ENCODE data around the gene UNC13B.
A peak's percentile ranks its signal among the peaks of the same experiment; 100 is the strongest.

UNC13B gene

GRCh38 chr9:35432076-35432475, 270.3 kb downstream of the UNC13B start:
- H3K4me3 ChIP-seq (ENCODE audit: low read length), result no peak overlapping the region
- DNase-seq (ENCODE audit: low read depth), result peak; percentile 10
- no peak for TF ChIP-seq CTCF (IDR thresholded peaks at IDR 0.05; ENCODE audit: insufficient read depth, low read depth, low read length, missing control alignments)

GRCh38 chr9:35436933-35437332, 275.1 kb downstream of the UNC13B start:
- no peak for TF ChIP-seq CTCF (IDR thresholded peaks at IDR 0.05; ENCODE audit: insufficient read depth, low read depth, low read length, missing control alignments)
- DNase-seq (ENCODE audit: low read depth), result no peak
- H3K4me3 ChIP-seq (ENCODE audit: low read length), result no peak overlapping the region

- TF ChIP-seq CTCF (IDR thresholded peaks at IDR 0.05; ENCODE audit: insufficient read depth, low read depth, low read length, missing control alignments), result no peak
- DNase-seq (ENCODE audit: low read depth), result no peak
- no peak overlapping the region for H3K4me3 ChIP-seq (ENCODE audit: low read length)
Measured at GRCh38 chr9:35446012-35446411, 284.2 kb downstream of the UNC13B start.

- no peak overlapping the region for H3K4me3 ChIP-seq (ENCODE audit: low read length)
- TF ChIP-seq CTCF (IDR thresholded peaks at IDR 0.05; ENCODE audit: insufficient read depth, low read depth, low read length, missing control alignments), result no peak
- no peak for DNase-seq (ENCODE audit: low read depth)
Measured at GRCh38 chr9:35448496-35448895, 286.7 kb downstream of the UNC13B start.

GRCh38 chr9:35452481-35452880, 290.7 kb downstream of the UNC13B start:
- DNase-seq (ENCODE audit: low read depth), result no peak
- peak; percentile 3 for TF ChIP-seq CTCF (IDR thresholded peaks at IDR 0.05; ENCODE audit: insufficient read depth, low read depth, low read length, missing control alignments)
- H3K4me3 ChIP-seq (ENCODE audit: low read length), result no peak overlapping the region

- no peak for TF ChIP-seq CTCF (IDR thresholded peaks at IDR 0.05; ENCODE audit: insufficient read depth, low read depth, low read length, missing control alignments)
- no peak for DNase-seq (ENCODE audit: low read depth)
- H3K4me3 ChIP-seq (ENCODE audit: low read length), result no peak overlapping the region
Measured at GRCh38 chr9:35453786-35454185, 292.0 kb downstream of the UNC13B start.

Measured in epithelial cell of esophagus (primary cell).